MM.1S (cell line): ENCODE results near the gene ZCCHC3.

Experiments used
- EZH2 ChIP-seq: fragments of 300-600 bp; sonication (generic); optimal IDR thresholded peaks from 2 replicates; pipeline ENCODE3; 2017; ENCODE audit warnings: low read depth, mild to moderate bottlenecking, antibody characterized with exemption, low read length, mixed read lengths
- EZH2phosphoT487 ChIP-seq: fragments of 300-600 bp; sonication (generic); IDR thresholded peaks from 2 replicates; pipeline ENCODE4 v1.6.1; 2018; ENCODE audit warnings: antibody characterized with exemption, low read length
- TF ChIP-seq, protein P1 (sequence below): fragments of 300-600 bp; sonication (generic); IDR thresholded peaks from 2 replicates; pipeline ENCODE4 v1.5.1; 2016; ENCODE audit warnings: antibody characterized with exemption, low read length, mixed read lengths

DNA sequence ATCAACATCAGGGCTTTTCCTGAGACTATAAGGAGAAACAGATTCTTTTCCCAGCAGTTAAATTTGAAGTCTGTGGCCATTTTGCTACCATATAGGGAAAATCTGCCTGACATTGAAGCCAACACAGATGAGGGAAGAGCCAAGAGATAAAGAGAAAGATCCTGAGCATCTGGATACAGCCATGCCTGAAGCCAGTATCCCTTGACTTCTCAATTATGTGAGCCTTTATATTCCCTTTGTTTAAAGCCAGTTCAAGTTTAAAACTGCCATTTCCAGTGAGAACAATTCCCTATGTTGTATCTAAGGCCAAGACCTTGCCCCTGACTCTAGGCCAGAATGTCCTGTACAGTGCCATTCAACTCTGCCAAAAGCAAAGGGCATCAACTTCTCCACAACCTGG is 45.7 kb downstream of the ZCCHC3 start:
- TF ChIP-seq, protein P1, sequence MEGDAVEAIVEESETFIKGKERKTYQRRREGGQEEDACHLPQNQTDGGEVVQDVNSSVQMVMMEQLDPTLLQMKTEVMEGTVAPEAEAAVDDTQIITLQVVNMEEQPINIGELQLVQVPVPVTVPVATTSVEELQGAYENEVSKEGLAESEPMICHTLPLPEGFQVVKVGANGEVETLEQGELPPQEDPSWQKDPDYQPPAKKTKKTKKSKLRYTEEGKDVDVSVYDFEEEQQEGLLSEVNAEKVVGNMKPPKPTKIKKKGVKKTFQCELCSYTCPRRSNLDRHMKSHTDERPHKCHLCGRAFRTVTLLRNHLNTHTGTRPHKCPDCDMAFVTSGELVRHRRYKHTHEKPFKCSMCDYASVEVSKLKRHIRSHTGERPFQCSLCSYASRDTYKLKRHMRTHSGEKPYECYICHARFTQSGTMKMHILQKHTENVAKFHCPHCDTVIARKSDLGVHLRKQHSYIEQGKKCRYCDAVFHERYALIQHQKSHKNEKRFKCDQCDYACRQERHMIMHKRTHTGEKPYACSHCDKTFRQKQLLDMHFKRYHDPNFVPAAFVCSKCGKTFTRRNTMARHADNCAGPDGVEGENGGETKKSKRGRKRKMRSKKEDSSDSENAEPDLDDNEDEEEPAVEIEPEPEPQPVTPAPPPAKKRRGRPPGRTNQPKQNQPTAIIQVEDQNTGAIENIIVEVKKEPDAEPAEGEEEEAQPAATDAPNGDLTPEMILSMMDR: no peak
- TF ChIP-seq EZH2 (no peak), EZH2phosphoT487 (no peak)
